AG08395 (cell line): ENCODE results near the gene CYP4A22.
"Not testable (repeated sequence)": the region's sequence is repeated elsewhere in the genome, so short reads cannot be mapped to it uniquely, and the experiment has no call there.

Experiments
- DNase-seq: peaks from one replicate; pipeline ENCODE4 v3.0.0; 2012; ENCODE audit warnings: mixed read lengths, low spot score

The CYP4A22 gene

GRCh38 chr1:47186267-47187185, 49.3 kb downstream of the CYP4A22 start:
- no peak for DNase-seq

GRCh38 chr1:47187231-47187925, 50.1 kb downstream of the CYP4A22 start:
- DNase-seq: no peak

- no peak for DNase-seq
Observed at GRCh38 chr1:47187926-47188250, 50.6 kb downstream of the CYP4A22 start.

- no peak for DNase-seq
Observed at GRCh38 chr1:47188791-47189785, 51.8 kb downstream of the CYP4A22 start.

GRCh38 chr1:47189844-47190508, 52.7 kb downstream of the CYP4A22 start, which contains the start of gene PDZK1IP1:
TSS of gene PDZK1IP1 (minus strand) at chr1:47190036. CDS start at chr1:47189932, 104 bp downstream.
- DNase-seq: peak; percentile 90

- DNase-seq: no peak
Observed at GRCh38 chr1:47190509-47190855, 53.2 kb downstream of the CYP4A22 start.

- DNase-seq: no peak
Observed at GRCh38 chr1:47190857-47191256, 53.6 kb downstream of the CYP4A22 start.

GRCh38 chr1:47191940-47192457, 54.8 kb downstream of the CYP4A22 start:
- DNase-seq: no peak

GRCh38 chr1:47192458-47193384, 55.5 kb downstream of the CYP4A22 start:
- DNase-seq: peak; percentile 82

GRCh38 chr1:47193496-47193895, 56.3 kb downstream of the CYP4A22 start:
- DNase-seq: not testable (repeated sequence)

GRCh38 chr1:47194311-47194710, 57.1 kb downstream of the CYP4A22 start:
- no peak for DNase-seq

- not testable (repeated sequence) for DNase-seq
Observed at GRCh38 chr1:47195981-47196380, 58.7 kb downstream of the CYP4A22 start.

- DNase-seq: no peak
Observed at GRCh38 chr1:47196622-47197021, 59.4 kb downstream of the CYP4A22 start.

GRCh38 chr1:47198214-47198613, 61.0 kb downstream of the CYP4A22 start:
- DNase-seq: no peak
